Stimulated activated CD8-positive, alpha-beta memory T cell treated with anti-CD3 and anti-CD28 coated beads, Interleukin-4, amount 100 ng/mL, for 4 hours (primary cell): ENCODE measurements around the gene NEGR1.

Experiments used
- DNase-seq, 2 donors: peaks; one replicate each; pipeline ENCODE4 v3.0.0-alpha.2; 2020; ENCODE audit warnings: low read depth in 2 of 2, low spot score in 1 of 2

The NEGR1 gene

GRCh38 chr1:71647513-71648300 lies 634.6 kb downstream of the NEGR1 start:
- no peak for DNase-seq

DNA sequence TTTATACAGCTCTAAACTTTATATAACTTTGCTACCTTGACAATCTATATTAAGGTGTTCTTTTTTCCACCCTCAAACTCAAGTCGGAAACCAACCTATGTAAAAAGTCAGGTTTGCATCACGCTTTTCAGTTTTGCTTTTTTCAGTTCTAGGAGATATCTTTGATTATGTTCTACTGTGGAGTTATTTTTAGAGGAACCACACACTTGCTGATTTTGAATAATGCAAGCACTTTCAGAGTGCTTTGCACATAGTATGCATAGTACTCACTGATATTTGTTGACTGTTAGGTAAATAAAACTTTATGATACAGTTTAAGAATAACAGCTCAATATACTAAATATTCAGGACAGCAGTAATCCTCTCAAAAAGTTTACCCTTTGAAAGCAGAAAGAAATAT lies 637.3 kb downstream of the NEGR1 start:
- no peak for DNase-seq

- no peak for DNase-seq
Measured at GRCh38 chr1:71641903-71642302, 640.4 kb downstream of the NEGR1 start.

DNA sequence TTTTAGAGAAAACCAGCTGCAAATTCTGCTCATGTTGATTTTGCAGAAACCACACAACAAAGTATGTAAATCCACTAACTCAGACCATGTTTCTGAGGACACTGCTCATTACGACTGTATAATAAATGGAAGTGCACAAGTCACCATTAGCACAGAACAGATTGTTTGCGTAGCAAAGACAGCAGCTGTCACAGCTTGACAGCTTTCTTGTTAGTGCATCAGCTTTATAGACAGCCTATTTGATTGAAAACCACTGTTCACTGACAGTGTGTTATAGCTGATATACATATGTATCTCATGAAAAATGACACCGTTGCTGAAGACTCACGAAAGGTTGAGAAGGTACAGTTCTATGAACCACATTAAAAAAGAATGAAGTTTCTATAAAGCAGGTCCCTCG lies 641.3 kb downstream of the NEGR1 start:
- no peak for DNase-seq

DNA sequence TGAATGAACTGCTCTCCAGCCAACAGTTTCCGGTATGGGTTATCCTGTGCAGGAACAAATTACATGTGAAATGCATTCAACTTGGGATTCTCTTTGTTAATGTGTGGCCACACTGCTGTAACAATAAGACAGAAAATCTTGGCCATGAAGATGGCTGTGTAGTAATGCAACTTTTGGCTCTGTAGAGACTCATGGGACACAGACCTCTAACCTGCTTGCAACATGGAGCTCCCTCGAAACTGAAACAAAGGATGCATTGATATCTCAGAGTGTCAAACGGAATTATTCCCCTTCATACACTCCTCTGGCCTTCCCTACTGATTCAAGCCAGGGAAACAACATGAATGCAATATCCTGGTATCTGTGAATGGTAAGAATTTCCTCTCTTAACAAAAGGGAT lies 642.2 kb downstream of the NEGR1 start:
- no peak for DNase-seq

- no peak for DNase-seq
Measured at GRCh38 chr1:71638081-71638766, 644.1 kb downstream of the NEGR1 start.

GRCh38 chr1:71635568-71635967 lies 646.8 kb downstream of the NEGR1 start:
- no peak for DNase-seq

GRCh38 chr1:71634159-71634558 lies 648.2 kb downstream of the NEGR1 start:
- no peak for DNase-seq

DNA sequence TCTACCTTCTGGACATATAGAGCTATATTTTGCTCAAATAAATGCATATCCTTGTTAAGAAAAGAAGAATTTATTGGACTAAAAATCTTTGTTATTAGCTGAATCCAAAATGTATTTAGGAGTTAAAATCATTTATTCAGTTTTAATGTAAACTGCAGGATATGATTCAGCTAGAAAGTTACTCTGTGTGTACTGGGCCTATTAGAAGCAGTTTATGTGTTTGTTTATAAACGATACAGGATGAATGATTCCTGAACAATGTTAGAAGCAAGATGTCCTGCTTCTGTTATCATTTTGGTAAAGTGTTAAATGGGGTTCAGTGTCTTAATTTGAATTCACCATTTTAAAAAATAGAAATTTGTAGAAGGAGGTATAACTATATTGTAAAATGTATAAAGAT lies 652.3 kb downstream of the NEGR1 start:
- DNase-seq, result no peak

DNA sequence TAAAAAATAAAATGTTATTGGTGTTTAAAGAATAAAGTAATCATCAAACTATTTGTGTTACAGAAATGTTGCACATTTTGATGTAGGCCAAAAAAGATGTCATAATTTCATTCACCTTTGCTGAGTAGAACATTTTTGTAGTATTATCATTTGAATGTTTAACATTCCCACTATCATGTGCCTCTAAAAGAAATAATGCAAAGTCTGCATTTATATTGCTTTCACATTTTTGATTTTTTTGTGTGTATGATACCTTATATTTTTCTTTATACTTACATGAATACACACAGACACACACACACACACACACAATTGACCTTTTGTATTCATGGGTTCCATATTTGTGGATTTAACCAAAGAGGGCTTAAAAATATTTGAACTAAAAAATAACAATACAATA lies 657.3 kb downstream of the NEGR1 start:
- no peak for DNase-seq

GRCh38 chr1:71623888-71624287 lies 658.5 kb downstream of the NEGR1 start:
- no peak for DNase-seq

DNA sequence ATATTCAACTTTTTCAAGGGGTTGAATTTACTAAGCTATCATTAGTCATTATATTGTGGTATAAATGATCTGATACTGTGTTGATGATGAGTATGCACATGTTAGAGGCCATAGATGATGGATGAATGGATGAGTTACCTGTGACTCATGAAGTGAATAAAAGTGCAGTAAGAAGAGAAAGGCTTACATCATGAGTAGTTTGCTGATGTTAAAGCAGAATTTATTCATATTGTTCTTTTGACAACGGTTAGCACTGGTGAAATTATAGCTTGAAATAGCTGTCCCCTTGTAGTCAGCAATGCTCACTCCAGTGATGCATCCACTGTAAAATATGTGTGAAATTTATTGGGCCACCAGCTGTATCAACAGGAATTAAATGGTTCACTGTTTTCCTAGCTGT lies 660.6 kb downstream of the NEGR1 start:
- no peak for DNase-seq

- no peak for DNase-seq
Measured at GRCh38 chr1:71618766-71619530, 663.4 kb downstream of the NEGR1 start.

DNA sequence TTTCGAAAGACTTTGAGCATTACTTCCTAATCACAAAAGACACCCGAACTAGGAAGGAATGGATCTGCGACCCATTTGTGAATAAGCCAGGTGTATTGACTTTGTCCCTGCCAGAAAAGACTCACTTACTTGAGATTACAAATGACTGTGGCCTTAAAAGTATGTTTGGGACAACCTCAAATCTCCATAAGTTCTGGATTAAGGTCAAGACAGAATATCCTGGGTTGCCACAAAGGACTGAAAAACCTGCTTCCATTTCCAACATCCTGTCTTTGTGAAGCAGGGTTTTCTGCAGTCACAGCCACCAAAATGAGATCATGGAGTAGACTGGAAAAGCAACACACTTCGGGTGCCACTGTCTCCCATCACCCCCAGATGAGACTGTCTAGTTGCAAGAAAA lies 664.1 kb downstream of the NEGR1 start:
- no peak for DNase-seq

DNA sequence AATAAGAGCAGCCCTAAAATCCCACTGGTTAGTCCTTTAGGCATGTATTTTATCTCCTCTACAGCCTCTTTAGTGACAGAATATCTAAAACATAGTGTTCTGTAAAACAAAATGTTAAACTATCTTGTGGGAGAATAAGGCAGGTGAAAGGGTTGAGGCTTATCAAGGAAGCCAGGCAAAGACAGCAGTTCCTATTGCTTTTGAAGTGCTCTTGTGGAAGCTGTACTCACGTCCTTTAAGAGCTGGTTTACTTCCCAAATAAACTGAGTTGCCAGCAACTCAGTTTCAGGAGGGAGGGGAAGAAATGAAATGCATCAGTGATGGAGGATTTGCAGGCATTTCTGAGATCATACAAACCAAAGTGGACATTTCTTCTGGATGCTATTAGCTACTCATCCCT lies 671.9 kb downstream of the NEGR1 start:
- DNase-seq, result no peak

DNA sequence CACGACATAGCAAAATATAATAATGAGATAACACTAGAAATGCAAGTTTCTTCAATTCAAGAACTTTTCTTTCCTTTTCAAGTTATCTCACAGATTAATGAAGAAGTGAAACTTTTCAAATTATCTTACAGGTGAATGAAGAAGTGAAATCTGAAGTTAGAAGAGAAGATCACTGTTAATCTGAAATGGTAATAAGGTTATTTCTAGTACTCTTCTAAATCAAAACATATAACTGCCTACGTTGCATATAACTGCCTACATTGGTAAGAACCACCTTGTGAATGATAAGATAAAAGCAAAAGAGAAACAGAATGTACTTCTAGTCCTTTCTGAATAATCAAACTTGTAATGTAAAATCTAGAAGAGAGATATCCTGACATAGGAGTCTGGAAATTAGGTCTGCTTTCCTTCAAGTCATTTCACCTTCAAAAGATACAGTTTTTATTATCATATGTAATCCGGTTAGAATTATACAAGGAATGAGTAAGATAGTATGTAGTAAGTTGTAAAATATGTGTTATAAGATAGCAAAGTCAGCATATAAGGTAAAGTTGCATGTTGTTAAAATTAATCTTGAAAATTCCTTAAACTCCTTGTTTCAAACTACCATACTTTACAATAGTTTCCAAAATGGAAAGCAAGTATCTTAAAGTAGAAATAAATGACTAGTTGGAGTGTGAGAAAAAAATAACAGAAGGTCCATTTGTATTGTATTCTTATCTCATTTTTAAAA lies 679.1 kb downstream of the NEGR1 start:
- no peak for DNase-seq

DNA sequence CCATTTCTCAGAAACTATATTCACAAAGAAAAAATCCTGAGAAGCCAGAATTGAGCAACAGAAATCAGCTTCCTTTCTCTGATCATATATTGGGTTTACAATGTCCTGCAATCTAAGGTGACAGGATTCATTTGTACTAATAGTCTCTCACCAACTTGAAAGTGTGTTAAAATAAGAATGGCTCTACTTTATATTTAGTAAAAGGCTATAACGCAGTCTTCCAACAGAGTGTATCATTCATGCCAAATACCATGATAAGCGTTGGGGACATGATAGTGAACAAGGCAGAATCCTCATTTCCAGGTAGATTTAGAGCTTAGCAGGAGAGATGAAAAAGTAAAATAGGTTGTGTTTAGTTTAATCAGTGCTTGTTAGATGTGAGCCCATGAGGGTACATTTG lies 682.3 kb downstream of the NEGR1 start:
- DNase-seq, result no peak

GRCh38 chr1:71599306-71599705 lies 683.0 kb downstream of the NEGR1 start:
- DNase-seq, result no peak

DNA sequence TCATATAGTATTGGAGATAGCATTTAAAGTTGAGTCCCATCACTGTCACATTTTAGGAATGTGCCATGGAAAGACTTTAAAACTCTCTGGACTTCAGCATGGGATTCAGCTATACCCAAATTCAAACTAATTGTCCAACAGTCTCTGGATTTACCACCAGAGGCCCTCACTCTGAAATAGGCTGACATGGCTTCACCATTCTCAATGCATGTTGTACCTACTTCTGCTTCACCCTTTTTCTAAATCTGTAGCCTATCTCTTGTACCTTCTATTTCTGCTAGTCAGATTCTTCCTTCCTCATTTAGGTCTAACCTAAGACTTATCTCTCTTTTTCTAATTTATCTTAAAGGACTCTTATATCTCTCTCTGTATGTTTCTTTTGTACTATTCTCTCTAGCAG lies 688.8 kb downstream of the NEGR1 start:
- DNase-seq, result no peak

DNA sequence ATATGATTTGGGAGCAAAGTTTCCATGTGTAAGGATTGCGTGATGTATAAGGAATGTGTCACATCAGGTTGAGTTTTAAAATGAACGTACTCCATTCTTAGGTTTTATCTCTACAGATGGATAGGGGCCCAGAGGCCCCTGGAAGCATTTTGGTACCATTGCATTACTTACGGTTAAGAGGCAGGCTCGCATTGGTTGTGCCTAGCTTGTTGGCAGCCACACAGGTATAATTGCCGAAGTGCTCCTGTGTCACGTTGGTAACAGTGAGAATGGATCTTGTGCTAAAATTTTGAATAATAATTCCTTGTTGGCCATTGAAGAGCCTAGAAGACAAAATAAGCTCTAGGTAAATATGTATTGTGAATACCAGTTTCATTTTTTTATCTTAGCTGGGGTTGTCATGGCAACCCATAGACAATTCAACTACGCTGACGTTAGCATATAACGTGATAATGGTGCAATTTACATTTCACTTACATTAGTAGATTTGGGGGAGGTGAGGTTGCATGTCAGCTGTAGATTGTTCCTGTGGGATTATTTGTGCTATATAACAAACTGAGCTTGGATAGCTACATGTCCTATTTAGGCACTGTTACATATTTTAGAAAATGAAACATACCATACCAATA lies 689.6 kb downstream of the NEGR1 start:
- no peak for DNase-seq

GRCh38 chr1:71589005-71589404 lies 693.3 kb downstream of the NEGR1 start:
- DNase-seq, result no peak
